ENCODE data around the gene OR13G1.

DNA sequence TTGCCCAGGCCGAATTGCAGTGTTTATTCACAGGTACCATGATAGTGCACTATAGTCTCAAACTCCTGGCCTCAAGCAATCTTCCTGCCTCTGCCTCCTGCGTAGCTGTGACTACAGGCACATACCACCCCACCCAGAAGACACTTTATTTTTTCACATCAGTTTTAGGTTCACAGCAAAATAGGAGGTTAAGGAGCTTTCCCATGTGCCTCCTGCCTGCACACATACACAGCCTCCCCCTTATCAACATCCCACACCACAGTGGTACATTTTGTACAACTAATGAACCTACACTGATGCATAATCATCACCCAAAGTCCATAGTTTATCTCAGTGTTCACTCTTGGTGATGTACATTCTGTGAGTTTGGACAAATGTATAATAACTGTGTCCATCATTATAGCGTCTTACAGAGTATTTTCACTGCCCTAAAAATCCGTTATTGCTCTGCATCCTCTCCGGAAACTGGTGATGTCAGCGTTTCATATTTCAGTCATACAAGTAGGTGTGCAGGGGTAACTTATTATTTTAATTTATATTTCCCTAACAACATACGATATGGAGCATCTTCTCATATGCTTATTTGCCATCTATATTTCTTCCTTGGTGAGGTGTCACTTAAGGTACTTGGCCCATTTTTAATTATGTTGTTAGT, 23.2 kb downstream of the OR13G1 start:
- TF ChIP-seq, protein P1, sequence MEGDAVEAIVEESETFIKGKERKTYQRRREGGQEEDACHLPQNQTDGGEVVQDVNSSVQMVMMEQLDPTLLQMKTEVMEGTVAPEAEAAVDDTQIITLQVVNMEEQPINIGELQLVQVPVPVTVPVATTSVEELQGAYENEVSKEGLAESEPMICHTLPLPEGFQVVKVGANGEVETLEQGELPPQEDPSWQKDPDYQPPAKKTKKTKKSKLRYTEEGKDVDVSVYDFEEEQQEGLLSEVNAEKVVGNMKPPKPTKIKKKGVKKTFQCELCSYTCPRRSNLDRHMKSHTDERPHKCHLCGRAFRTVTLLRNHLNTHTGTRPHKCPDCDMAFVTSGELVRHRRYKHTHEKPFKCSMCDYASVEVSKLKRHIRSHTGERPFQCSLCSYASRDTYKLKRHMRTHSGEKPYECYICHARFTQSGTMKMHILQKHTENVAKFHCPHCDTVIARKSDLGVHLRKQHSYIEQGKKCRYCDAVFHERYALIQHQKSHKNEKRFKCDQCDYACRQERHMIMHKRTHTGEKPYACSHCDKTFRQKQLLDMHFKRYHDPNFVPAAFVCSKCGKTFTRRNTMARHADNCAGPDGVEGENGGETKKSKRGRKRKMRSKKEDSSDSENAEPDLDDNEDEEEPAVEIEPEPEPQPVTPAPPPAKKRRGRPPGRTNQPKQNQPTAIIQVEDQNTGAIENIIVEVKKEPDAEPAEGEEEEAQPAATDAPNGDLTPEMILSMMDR (conservative IDR thresholded peaks at IDR 0.05 in 1 of 2, IDR thresholded peaks at IDR 0.05 in 1 of 2; ENCODE audit: extremely low read depth in 1 of 2, insufficient read depth in 1 of 2, low read depth in 1 of 2, low read length in 2 of 2) = no peak
- TF ChIP-seq EZH2 (IDR thresholded peaks at IDR 0.05; ENCODE audit: borderline replicate concordance, low read length) = no peak
